AG04450 (cell line): Measurements from ENCODE around the gene ELFN1. TPM values are rescaled to one million over a fixed set of nuclear protein-coding genes. Genes with fewer than 3 reads are reported as not detected.

Experiments
- CTCF ChIA-PET: fragments of 300-600, 350-600 bp; formaldehyde crosslinking; extraction: SDS; loops from one replicate; lab custom pipeline; 2022; ENCODE audit warnings: antibody characterized with exemption, inconsistent platforms; lab: Charles Lee
- POLR2A ChIA-PET: fragments of 350-600 bp; formaldehyde crosslinking; extraction: SDS; loops from one replicate; lab custom pipeline; 2021; ENCODE audit warnings: antibody characterized with exemption, inconsistent platforms; lab: Yijun Ruan, JAX
- DNase-seq: peaks from one replicate; pipeline ENCODE4 v3.0.0-alpha.2; 2011; ENCODE audit warnings: low read depth, low spot score
- H3K27ac ChIP-seq: one replicate; pipeline ENCODE4 v1.5.1; 2012; ENCODE audit warnings: low read depth, low read length, control low read depth
- H3K27me3 ChIP-seq: one replicate; pipeline ENCODE4 v1.6.0; 2012; ENCODE audit warnings: low read length; ENCODE audit not compliant: control insufficient read depth, insufficient read depth
- H3K4me3 ChIP-seq: 2 replicates; pipeline ENCODE4 v1.5.1; 2011; ENCODE audit warnings: mild to moderate bottlenecking, low read depth, low read length, control low read depth
- H3K9me3 ChIP-seq: 2 replicates; pipeline ENCODE4 v1.5.1; 2012; ENCODE audit warnings: low read length; ENCODE audit not compliant: control insufficient read depth, insufficient read depth
- polyA plus RNA-seq: library from polyadenylated mRNA; depleted of rRNA; stranded (reverse); fragments of >200 nt; gene quantifications from 2 replicates; pipeline ENCODE4 v1.2.3, GENCODE V29; 2011
- TF ChIP-seq, protein P1 (sequence below): IDR thresholded peaks from 2 replicates; pipeline ENCODE4 v1.5.1; 2011; ENCODE audit warnings: low read depth, low read length, control low read depth, inconsistent platforms

Gene ELFN1
- polyA plus RNA-seq, 1 experiment: 0.10 TPM

DNA sequence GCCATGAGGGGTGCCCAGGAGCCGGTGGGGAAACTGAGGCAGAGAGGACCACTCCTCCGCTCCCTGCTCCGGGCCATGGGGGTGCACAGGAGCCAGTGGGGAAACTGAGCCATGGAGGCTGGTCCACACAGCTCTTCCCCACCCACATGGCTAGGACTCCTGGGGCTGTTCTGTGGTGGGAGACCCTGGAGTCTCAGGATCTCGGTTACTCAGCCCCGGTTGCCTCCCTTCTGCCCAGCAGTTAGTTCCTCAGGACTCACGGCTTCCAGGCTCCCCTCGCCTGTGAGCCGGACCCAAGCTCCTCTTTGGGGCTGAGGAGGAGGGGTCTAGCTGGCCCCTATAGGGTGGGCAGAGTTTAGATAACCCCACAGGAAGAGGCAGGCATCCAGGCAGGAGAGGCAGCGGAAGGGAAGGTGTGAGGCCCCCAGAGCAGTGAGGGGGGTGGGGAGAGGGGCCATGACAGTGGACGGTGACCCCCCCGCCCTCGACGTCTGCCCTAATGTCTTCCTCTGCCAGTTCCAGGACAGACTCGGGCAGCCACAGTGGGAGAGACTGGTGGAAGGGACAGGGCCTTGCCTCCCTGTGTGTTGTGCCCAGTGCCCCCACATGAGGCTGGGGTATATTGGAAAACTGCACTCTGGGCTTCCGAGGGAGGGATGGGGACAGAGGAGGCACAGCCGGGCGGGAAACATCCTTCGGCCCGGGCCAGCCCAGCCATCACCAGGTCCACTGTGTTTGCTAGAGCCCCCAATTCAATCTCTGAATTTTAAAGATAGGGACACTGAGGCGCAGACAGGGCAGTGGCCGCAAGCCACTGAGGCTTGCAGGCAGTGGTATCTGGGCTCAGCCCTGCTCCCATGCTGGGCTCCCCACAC lies 4.3 kb downstream of the ELFN1 start:
- Histone ChIP-seq H3K27ac (no peak overlapping the region), H3K27me3 (peaks cover 46% of the 10 kb centered on the region), H3K9me3 (no peaks in the 10 kb centered on the region), H3K4me3 (no peak overlapping the region)
- CTCF ChIA-PET: no interaction called here
- TF ChIP-seq, protein P1, sequence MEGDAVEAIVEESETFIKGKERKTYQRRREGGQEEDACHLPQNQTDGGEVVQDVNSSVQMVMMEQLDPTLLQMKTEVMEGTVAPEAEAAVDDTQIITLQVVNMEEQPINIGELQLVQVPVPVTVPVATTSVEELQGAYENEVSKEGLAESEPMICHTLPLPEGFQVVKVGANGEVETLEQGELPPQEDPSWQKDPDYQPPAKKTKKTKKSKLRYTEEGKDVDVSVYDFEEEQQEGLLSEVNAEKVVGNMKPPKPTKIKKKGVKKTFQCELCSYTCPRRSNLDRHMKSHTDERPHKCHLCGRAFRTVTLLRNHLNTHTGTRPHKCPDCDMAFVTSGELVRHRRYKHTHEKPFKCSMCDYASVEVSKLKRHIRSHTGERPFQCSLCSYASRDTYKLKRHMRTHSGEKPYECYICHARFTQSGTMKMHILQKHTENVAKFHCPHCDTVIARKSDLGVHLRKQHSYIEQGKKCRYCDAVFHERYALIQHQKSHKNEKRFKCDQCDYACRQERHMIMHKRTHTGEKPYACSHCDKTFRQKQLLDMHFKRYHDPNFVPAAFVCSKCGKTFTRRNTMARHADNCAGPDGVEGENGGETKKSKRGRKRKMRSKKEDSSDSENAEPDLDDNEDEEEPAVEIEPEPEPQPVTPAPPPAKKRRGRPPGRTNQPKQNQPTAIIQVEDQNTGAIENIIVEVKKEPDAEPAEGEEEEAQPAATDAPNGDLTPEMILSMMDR: no peak
- no peak for DNase-seq
- POLR2A ChIA-PET: no interaction called here

DNA sequence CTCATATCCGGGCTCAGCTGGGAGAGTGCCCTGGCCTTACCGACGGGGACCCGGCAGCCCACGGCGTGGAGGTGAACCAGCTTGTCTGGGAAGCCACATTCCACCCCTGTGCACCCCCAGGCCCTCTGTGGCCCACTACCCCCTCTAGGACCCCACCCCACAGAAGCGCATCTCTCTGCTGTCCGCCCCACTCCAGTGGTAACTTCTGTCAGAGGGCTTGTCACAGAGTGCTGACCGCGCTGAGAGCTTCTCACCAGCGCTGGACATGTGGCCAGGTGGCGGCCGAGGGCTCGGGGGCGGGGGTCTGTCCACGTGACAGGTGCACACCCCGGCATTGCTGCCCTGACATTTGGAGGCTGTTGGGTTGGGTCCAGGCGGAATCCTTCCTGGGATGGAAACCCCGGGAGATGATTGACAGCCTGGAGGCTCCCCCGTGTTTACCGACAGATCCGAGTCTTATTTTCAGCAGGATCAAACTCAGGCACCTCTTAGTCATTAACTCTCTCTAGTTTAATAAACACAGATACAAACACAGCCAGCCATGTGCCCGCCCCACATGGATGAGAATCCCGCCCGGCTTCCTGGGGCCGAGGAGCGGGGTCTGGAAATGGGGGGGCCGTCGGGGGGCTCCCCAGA lies 5.1 kb downstream of the ELFN1 start:
- H3K27ac ChIP-seq: no peak overlapping the region
- H3K4me3 ChIP-seq: no peak overlapping the region
- POLR2A ChIA-PET: no interaction called here
- H3K9me3 ChIP-seq: no peaks in the 10 kb centered on the region
- CTCF ChIA-PET: no interaction called here
- DNase-seq: no peak
- H3K27me3 ChIP-seq: peaks cover 46% of the 10 kb centered on the region
- TF ChIP-seq, protein P1: no peak

DNA sequence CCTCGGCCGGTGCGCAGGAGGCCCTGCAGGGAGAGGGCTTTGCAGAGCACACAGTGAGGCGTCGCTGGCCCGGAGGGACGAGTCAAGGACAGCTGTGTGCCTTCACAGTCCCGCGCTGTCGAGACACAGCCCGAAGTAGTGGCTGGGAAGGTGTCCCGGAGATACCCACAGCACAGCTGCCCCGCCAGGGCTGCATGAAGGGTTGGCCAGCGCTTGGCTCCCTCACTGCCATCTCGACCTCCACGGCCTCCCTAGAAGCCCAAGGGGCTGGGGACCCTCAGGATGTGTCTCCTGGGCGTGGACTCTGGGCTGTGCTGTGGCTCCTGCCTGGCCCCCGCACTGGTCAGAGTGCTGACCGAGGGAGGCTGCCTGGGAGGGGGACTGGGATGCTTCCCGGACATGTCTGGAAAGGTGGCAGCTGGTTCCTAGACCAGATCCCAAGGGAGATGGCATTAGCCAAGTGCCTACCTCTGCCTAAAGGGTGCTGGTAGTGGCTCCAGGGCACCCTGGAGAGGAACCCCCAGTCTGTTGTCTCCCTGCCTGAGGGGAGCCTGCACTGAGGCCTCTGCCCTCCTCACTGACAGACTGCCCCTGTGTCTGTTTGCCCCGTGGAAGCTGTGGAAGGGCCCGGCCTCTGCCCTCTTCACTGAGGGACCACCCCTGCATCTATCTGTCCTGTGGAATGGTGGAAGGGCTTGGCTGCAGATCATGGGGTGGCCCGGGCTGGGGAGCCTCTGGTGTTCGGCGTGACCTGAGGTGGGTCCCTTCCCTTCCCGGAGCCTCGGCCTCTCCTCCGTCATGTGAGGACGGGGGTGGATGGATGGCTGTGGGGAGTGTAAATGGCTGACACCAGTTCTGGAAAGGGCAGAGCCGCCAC lies 5.8 kb downstream of the ELFN1 start:
- POLR2A ChIA-PET: no interaction called here
- Histone ChIP-seq H3K4me3 (no peak overlapping the region), H3K27ac (no peak overlapping the region), H3K27me3 (peaks cover 42% of the 10 kb centered on the region), H3K9me3 (no peaks in the 10 kb centered on the region)
- TF ChIP-seq, protein P1: no peak
- DNase-seq: no peak
- CTCF ChIA-PET: no interaction called here

DNA sequence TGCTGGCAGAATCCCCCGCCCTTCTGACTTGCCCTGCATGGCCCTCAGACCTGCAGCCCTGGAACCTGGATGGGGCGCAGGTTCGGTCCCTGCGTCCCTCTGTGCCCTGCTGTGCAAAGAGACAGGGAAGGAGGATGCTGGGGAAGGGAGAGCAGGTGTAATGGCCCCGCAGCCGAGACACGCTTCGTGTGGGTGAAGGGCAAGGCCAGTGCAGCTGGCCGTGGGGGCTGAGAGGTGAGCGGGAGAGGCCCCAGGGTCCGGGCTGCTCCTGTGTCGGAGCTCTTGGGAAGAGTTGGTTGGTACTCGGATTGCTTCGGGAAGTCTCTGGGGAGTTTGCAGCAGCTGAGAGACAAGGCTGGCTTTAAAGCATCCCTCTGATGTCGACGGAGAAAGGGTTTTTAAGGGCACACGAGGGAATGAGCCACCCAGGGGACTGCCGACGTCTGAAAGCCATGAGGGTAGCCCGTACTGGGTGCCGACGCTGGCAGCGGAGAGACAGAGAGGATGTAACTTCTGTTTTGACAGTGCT lies 6.5 kb downstream of the ELFN1 start:
- Histone ChIP-seq H3K27ac (no peak overlapping the region), H3K9me3 (no peaks in the 10 kb centered on the region), H3K4me3 (no peak overlapping the region), H3K27me3 (peaks cover 35% of the 10 kb centered on the region)
- TF ChIP-seq, protein P1: no peak
- DNase-seq: no peak
- ChIA-PET POLR2A (no interaction called here), CTCF (no interaction called here)
